Left forelimb (tissue), 1 donor: ENCODE results near the gene OIT3.

Experiments
- DNase-seq: peaks from one replicate; pipeline ENCODE4 v3.0.0-alpha.2; 2018; ENCODE audit warnings: low spot score

The OIT3 gene

GRCh38 chr10:72893136-72893798, at the start of gene OIT3:
OIT3 (plus strand) TSS chr10:72893739; CDS start chr10:72893799, 60 bp downstream.
- no peak for DNase-seq

GRCh38 chr10:72846238-72846637, 47.3 kb upstream of the OIT3 start:
- no peak for DNase-seq

- no peak for DNase-seq
These were observed 45.9 kb upstream of the OIT3 start for GRCh38 chr10:72847681-72848080.

- DNase-seq, result no peak
These were observed 42.7 kb upstream of the OIT3 start for GRCh38 chr10:72850861-72851260.

- DNase-seq, result no peak
These were observed 42.0 kb upstream of the OIT3 start for GRCh38 chr10:72851509-72851908.

GRCh38 chr10:72852508-72852907, 41.0 kb upstream of the OIT3 start:
- no peak for DNase-seq

- no peak for DNase-seq
These were observed 38.4 kb upstream of the OIT3 start for GRCh38 chr10:72855129-72855528.

GRCh38 chr10:72855790-72856189, 37.7 kb upstream of the OIT3 start:
- no peak for DNase-seq

- no peak for DNase-seq
These were observed 35.5 kb upstream of the OIT3 start for GRCh38 chr10:72858067-72858466.

GRCh38 chr10:72862957-72863356, 30.6 kb upstream of the OIT3 start:
- DNase-seq, result no peak

GRCh38 chr10:72875250-72876055, 18.1 kb upstream of the OIT3 start:
- no peak for DNase-seq

GRCh38 chr10:72879245-72879644, 14.3 kb upstream of the OIT3 start:
- DNase-seq, result no peak

- DNase-seq, result no peak
These were observed 12.2 kb upstream of the OIT3 start for GRCh38 chr10:72881291-72881690.

- no peak for DNase-seq
These were observed 9.7 kb upstream of the OIT3 start for GRCh38 chr10:72883861-72884260.

- no peak for DNase-seq
These were observed 7.6 kb upstream of the OIT3 start for GRCh38 chr10:72885953-72886352.

GRCh38 chr10:72886621-72887020, 6.9 kb upstream of the OIT3 start:
- DNase-seq, result no peak

GRCh38 chr10:72887043-72887442, 6.5 kb upstream of the OIT3 start:
- DNase-seq, result no peak

- DNase-seq, result no peak
These were observed 5.3 kb upstream of the OIT3 start for GRCh38 chr10:72888151-72888638.

GRCh38 chr10:72889391-72889831, 4.1 kb upstream of the OIT3 start:
- no peak for DNase-seq

GRCh38 chr10:72890086-72890485, 3.5 kb upstream of the OIT3 start:
- no peak for DNase-seq

- DNase-seq, result no peak
These were observed 1.8 kb downstream of the OIT3 start for GRCh38 chr10:72895236-72895850.

- DNase-seq, result no peak
These were observed 5.1 kb downstream of the OIT3 start for GRCh38 chr10:72898616-72899015.

- DNase-seq, result no peak
These were observed 6.0 kb downstream of the OIT3 start for GRCh38 chr10:72899545-72899944.
